Measurements from ENCODE around the gene PARVA. TPM values are rescaled to one million over a fixed set of nuclear protein-coding genes. Genes with fewer than 3 reads are reported as not detected.

The PARVA gene
- total RNA-seq, 1 experiment from 2014 or later = 10.4 TPM

DNA sequence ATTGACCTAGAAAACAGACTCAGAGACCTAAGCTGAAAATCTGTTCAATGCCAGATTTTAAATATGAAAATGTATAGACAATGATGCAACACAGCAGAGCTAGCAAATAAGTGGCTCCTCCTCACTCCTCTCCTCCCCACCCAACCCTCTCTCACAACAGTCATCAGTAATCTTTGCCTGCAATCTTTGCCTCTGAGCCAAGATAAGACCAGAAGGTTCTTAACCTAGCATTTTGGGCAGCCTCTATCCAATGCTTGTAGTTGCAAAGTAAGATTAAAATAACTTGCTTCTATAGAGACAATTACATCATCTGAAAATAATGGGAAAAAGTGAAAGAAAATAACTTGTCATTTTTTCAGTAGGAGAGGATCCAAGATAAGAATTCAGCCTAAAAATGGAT, 117.3 kb downstream of the PARVA start (continued):
- TF ChIP-seq SOX15 (CRISPR knock-in tag; IDR thresholded peaks at IDR 0.05) (no peak), TP53 (CRISPR knock-in tag; IDR thresholded peaks at IDR 0.05) (no peak), NR2C2 (CRISPR knock-in tag; IDR thresholded peaks at IDR 0.05) (no peak)
- TF ChIP-seq, protein P1, sequence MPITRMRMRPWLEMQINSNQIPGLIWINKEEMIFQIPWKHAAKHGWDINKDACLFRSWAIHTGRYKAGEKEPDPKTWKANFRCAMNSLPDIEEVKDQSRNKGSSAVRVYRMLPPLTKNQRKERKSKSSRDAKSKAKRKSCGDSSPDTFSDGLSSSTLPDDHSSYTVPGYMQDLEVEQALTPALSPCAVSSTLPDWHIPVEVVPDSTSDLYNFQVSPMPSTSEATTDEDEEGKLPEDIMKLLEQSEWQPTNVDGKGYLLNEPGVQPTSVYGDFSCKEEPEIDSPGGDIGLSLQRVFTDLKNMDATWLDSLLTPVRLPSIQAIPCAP (CRISPR knock-in tag; IDR thresholded peaks at IDR 0.05) = no peak
- TF ChIP-seq, protein P2, sequence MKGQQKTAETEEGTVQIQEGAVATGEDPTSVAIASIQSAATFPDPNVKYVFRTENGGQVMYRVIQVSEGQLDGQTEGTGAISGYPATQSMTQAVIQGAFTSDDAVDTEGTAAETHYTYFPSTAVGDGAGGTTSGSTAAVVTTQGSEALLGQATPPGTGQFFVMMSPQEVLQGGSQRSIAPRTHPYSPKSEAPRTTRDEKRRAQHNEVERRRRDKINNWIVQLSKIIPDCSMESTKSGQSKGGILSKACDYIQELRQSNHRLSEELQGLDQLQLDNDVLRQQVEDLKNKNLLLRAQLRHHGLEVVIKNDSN (CRISPR knock-in tag; IDR thresholded peaks at IDR 0.05) = no peak
- TF ChIP-seq, protein P3, sequence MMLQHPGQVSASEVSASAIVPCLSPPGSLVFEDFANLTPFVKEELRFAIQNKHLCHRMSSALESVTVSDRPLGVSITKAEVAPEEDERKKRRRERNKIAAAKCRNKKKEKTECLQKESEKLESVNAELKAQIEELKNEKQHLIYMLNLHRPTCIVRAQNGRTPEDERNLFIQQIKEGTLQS (CRISPR knock-in tag; conservative IDR thresholded peaks at IDR 0.05) = no peak
- TF ChIP-seq, protein P4, sequence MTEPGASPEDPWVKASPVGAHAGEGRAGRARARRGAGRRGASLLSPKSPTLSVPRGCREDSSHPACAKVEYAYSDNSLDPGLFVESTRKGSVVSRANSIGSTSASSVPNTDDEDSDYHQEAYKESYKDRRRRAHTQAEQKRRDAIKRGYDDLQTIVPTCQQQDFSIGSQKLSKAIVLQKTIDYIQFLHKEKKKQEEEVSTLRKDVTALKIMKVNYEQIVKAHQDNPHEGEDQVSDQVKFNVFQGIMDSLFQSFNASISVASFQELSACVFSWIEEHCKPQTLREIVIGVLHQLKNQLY (CRISPR knock-in tag; IDR thresholded peaks at IDR 0.05) = no peak

DNA sequence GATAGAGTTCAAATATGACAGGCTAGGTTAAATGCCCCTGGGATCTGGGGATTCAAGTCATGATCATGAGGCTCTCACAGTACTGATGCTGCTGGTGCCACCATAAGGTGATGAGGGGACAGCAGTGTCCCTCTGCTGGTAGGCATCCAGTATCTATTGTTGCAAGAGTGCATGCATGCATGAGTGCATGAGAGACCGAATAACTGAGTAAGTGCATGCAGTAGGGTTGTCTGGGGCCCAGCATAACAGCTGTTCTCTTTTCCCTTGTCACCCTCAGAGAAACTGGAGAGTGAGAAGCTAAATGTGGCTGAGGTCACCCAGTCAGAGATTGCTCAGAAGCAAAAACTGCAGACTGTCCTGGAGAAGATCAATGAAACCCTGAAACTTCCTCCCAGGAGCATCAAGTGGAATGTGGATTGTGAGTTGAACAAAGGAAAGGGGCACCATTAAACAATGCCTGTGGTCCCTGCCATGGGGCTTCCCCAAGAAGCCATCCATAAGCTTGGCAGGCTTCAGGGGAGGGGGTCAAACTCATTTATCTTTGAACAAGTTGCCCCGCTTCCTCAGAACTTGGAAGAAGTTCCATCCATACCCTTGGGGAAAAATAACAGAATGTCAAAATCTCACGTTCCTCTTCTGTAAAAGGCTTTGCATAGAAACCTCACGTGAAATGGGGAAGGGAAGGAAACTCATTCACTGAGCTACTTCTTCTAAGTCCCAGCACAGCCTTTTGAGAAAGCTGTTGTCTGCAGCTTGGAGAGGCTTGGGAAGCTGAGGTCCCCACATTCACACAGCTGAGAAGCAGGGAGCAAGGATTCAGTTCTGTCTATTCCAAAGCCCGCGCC, 119.0 kb downstream of the PARVA start:
- peaks cover 28% of the 10 kb centered on the region for H3K27me3 Mint-ChIP-seq (ENCODE audit: low read depth)
- CTCF ChIA-PET = interaction anchor here (0.7 to 3.9 kb wide), 5 partner anchors 11 to 418 kb away, joined by 3 to 25 read pairs (median 3); no protein-coding TSS in a partner anchor
- H3K27ac Mint-ChIP-seq = no peak overlapping the region
- H3K4me1 Mint-ChIP-seq = peaks cover 23% of the 10 kb centered on the region
- no peak for DNase-seq (ENCODE audit: low spot score)
- no peak overlapping the region for H3K4me3 Mint-ChIP-seq
- no peak for TF ChIP-seq ZNF671 (CRISPR knock-in tag; IDR thresholded peaks at IDR 0.05)
- TF ChIP-seq FOXJ3 (CRISPR knock-in tag; IDR thresholded peaks at IDR 0.05; ENCODE audit: borderline replicate concordance) = no peak
- no peak for TF ChIP-seq FOXK1 (CRISPR knock-in tag; IDR thresholded peaks at IDR 0.05)
- TF ChIP-seq, protein P5, sequence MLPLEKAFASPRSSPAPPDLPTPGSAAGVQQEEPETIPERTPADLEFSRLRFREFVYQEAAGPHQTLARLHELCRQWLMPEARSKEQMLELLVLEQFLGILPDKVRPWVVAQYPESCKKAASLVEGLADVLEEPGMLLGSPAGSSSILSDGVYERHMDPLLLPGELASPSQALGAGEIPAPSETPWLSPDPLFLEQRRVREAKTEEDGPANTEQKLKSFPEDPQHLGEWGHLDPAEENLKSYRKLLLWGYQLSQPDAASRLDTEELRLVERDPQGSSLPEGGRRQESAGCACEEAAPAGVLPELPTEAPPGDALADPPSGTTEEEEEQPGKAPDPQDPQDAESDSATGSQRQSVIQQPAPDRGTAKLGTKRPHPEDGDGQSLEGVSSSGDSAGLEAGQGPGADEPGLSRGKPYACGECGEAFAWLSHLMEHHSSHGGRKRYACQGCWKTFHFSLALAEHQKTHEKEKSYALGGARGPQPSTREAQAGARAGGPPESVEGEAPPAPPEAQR (CRISPR knock-in tag; IDR thresholded peaks at IDR 0.05) = no peak
- TF ChIP-seq ZNF317 (CRISPR knock-in tag; IDR thresholded peaks at IDR 0.05; ENCODE audit: borderline replicate concordance, low read depth) = no peak
- POLR2A ChIA-PET = no interaction called here
- no peaks in the 10 kb centered on the region for H3K36me3 Mint-ChIP-seq
- no peaks in the 10 kb centered on the region for H3K9me3 Mint-ChIP-seq
- ATAC-seq = peak; percentile 34; the same call in 1 of the 2 replicates

DNA sequence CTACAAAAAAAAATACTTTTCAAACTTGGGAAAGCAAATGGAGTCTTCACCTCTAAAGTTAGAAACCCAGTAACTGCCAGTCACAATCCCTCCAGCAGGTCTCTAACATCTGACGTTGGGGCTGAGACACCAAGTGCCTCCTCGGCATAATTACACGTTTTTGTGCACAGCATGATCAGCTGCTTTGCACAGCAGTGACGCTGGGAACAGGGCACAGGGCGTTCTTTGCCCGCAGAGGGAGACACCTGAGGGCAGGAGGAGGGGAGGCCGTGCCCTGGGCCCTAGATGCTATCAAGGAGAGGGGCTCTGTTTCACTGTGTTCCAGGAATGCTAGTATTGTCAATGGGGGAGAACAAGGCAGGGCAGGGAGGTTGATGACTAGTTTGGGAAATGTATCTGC, 120.1 kb downstream of the PARVA start:
- no peaks in the 10 kb centered on the region for H3K36me3 Mint-ChIP-seq
- peaks cover 23% of the 10 kb centered on the region for H3K4me1 Mint-ChIP-seq
- ATAC-seq (no peak), DNase-seq (ENCODE audit: low spot score) (no peak)
- ChIA-PET POLR2A (no interaction called here), CTCF (interaction anchor here (0.8 kb wide), 1 partner anchor 417 kb away, joined by 3 read pairs; no protein-coding TSS in a partner anchor)
- H3K9me3 Mint-ChIP-seq = no peaks in the 10 kb centered on the region
- H3K4me3 Mint-ChIP-seq = no peak overlapping the region
- H3K27me3 Mint-ChIP-seq (ENCODE audit: low read depth) = peaks cover 28% of the 10 kb centered on the region
- TF ChIP-seq MXD4 (CRISPR knock-in tag; IDR thresholded peaks at IDR 0.05; ENCODE audit: borderline replicate concordance) = no peak
- H3K27ac Mint-ChIP-seq = no peak overlapping the region

DNA sequence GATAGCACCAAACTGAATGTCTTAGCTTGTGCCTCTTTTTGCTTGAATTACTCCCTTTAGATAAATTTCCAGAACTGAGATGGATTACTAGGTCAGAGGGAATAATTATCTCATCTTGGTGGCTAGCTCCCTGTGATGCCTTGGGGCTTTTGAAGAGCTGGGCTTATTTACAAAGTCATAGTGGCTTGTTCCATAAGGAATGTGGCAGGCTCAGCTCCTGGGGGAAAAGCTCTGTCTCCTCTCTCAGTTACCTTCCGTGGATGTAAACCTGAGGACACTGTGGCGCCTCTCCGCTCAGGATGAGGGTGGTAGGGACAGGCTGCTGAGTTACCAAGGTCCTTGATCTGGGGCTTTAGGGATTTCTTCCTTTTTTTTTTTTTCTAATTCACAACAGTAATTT, 121.7 kb downstream of the PARVA start:
- Mint-ChIP-seq H3K4me3 (no peak overlapping the region), H3K4me1 (peaks cover 18% of the 10 kb centered on the region), H3K27ac (no peak overlapping the region), H3K9me3 (no peaks in the 10 kb centered on the region), H3K27me3 (ENCODE audit: low read depth) (peaks cover 28% of the 10 kb centered on the region), H3K36me3 (no peaks in the 10 kb centered on the region)
- DNase-seq (ENCODE audit: low spot score) = no peak
- ATAC-seq = no peak
- POLR2A ChIA-PET = interaction anchor here (0.7 kb wide), 1 partner anchor 18 kb away, joined by 4 read pairs; no protein-coding TSS in a partner anchor
- CTCF ChIA-PET = interaction anchor here (0.7 to 1.8 kb wide), 4 partner anchors 168 to 415 kb away, joined by 3 to 9 read pairs (median 4); no protein-coding TSS in a partner anchor
- TF ChIP-seq, protein P6, sequence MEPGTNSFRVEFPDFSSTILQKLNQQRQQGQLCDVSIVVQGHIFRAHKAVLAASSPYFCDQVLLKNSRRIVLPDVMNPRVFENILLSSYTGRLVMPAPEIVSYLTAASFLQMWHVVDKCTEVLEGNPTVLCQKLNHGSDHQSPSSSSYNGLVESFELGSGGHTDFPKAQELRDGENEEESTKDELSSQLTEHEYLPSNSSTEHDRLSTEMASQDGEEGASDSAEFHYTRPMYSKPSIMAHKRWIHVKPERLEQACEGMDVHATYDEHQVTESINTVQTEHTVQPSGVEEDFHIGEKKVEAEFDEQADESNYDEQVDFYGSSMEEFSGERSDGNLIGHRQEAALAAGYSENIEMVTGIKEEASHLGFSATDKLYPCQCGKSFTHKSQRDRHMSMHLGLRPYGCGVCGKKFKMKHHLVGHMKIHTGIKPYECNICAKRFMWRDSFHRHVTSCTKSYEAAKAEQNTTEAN (CRISPR knock-in tag; IDR thresholded peaks at IDR 0.05) = no peak
- TF ChIP-seq, protein P3 (CRISPR knock-in tag; conservative IDR thresholded peaks at IDR 0.05) = no peak
- no peak for TF ChIP-seq FOXJ3 (CRISPR knock-in tag; IDR thresholded peaks at IDR 0.05; ENCODE audit: borderline replicate concordance)
- no peak for TF ChIP-seq ZNF396 (CRISPR knock-in tag; IDR thresholded peaks at IDR 0.05; ENCODE audit: borderline replicate concordance)
- TF ChIP-seq, protein P7, sequence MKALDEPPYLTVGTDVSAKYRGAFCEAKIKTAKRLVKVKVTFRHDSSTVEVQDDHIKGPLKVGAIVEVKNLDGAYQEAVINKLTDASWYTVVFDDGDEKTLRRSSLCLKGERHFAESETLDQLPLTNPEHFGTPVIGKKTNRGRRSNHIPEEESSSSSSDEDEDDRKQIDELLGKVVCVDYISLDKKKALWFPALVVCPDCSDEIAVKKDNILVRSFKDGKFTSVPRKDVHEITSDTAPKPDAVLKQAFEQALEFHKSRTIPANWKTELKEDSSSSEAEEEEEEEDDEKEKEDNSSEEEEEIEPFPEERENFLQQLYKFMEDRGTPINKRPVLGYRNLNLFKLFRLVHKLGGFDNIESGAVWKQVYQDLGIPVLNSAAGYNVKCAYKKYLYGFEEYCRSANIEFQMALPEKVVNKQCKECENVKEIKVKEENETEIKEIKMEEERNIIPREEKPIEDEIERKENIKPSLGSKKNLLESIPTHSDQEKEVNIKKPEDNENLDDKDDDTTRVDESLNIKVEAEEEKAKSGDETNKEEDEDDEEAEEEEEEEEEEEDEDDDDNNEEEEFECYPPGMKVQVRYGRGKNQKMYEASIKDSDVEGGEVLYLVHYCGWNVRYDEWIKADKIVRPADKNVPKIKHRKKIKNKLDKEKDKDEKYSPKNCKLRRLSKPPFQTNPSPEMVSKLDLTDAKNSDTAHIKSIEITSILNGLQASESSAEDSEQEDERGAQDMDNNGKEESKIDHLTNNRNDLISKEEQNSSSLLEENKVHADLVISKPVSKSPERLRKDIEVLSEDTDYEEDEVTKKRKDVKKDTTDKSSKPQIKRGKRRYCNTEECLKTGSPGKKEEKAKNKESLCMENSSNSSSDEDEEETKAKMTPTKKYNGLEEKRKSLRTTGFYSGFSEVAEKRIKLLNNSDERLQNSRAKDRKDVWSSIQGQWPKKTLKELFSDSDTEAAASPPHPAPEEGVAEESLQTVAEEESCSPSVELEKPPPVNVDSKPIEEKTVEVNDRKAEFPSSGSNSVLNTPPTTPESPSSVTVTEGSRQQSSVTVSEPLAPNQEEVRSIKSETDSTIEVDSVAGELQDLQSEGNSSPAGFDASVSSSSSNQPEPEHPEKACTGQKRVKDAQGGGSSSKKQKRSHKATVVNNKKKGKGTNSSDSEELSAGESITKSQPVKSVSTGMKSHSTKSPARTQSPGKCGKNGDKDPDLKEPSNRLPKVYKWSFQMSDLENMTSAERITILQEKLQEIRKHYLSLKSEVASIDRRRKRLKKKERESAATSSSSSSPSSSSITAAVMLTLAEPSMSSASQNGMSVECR (CRISPR knock-in tag; IDR thresholded peaks at IDR 0.05; ENCODE audit: borderline replicate concordance) = no peak

Measured in WTC11 (cell line).